ENCODE data around the gene MRM2.

Gene MRM2

GRCh38 chr7:2245883-2246675 lies 4.1 kb upstream of the MRM2 start:
- DNase-seq, result no peak

DNA sequence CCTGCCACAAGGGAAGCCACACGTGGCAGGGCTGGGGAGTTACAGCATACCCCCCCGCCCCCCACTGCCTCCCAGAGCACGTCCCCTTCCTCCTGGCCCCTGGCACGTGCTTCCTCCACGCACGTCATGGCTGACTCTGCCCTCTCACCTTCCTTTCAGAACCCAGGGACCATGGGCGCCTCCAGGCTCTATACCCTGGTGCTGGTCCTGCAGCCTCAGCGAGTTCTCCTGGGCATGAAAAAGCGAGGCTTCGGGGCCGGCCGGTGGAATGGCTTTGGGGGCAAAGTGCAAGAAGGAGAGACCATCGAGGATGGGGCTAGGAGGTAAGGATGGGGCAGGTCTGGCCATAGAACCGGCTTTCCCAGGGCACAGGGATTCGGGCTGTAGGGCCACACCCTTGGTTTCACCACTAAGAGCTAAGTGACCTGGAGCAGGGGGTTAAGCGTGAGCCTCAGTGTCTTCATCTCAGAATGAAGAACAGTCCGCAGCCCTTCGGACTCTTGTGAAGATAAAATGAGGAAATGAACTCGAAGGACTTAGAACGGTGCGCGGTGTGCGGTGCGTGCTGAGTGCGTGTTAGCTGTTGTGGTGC lies 2.5 kb upstream of the MRM2 start:
- DNase-seq, result no peak

GRCh38 chr7:2243458-2243857 lies 1.5 kb upstream of the MRM2 start:
- DNase-seq, result no peak

DNA sequence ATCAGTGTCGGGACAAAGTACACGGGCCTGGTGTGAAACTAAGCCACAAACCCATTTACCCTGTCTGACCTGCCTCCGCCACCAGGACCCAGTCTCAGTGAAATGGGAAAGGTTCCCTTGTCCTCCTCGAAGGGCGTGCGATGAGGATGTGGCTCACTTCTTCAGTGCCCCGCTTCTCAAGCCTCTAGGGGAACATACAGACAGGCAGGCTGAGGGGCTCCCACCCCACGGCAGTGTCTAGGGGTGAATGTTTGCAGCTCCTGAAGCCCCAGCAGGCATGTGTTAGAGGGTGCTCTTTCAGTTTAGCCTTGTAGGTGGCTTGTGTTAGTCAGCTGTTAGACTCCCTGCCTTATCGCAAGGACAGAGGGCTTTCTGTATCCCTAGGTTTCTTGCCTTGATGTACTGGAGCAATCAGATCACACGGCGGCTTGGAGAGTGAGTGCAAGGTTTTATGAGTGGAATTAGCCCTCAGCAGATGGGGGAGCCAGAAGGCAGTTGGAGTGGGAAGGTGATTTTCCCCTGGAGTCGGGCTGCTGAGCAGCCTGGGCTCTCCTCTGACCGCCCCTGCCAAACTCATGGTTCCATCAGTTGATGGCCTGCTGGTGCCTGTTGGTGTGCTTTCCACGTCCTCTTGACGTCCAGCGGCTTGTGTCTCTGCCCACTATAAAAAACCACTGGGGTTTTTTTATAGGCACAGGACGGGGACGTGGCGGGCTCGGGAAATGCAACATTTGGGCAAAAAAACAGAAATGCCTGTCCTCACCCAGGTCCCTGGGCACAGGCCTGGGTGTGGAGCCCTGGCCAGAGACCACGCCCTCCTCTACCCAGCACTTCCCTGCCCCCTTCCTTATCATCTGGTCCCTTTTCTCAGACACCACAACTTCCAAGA lies 780 bp upstream of the MRM2 start:
- peak; percentile 16 to 48 for DNase-seq

DNA sequence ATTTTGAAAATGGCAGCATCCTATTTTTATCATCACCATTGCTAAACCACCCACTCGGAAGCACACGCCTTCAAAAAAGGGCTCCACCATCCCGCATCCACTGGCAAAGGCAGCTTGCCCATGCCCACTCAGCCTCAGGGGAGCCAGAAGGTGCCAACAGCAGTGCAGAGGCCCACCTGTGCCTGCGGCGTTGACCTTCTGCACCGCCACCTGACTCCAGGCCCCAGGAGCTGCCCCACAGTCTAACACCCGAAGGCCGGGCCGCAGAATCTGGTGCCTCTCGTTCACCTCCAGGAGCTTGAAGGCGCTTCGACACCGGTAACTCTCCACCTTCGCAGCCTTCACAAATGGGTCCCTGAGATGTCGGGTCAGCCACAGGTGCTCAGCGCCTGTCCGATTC lies 2.8 kb downstream of the MRM2 start:
- DNase-seq, result no peak

GRCh38 chr7:2237109-2237602 lies 4.8 kb downstream of the MRM2 start:
- no peak for DNase-seq

- no peak for DNase-seq
Measured at GRCh38 chr7:2233926-2234325, 8.1 kb downstream of the MRM2 start.

GRCh38 chr7:2232766-2233520 lies 9.1 kb downstream of the MRM2 start, which contains the start of gene MAD1L1:
TSS of gene MAD1L1 (minus strand) at chr7:2232945. CDS start at chr7:2230133, 2,812 bp downstream.
- peak; percentile 96 to 97 for DNase-seq

GRCh38 chr7:2231992-2232765 lies 9.8 kb downstream of the MRM2 start:
- DNase-seq, result no peak

DNA sequence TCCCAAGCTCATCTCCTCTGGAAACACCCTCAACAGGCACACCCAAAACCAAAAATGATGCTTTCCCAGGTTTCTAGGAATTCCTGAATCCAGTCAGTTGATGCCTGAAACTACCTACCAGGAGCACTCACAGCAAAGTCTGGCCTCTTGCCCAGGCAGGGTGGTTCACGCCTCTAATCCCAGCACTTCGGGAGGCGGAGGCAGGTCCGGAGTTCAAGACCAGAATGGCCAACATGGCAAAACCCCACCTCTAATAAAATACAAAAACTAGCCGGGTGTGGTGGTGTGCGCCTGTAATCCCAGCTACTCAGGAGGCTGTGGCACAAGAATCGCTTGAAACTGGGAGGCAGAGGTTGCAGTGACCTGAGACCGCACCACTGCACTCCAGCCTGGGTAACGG lies 11.1 kb downstream of the MRM2 start:
- DNase-seq, result no peak

DNA sequence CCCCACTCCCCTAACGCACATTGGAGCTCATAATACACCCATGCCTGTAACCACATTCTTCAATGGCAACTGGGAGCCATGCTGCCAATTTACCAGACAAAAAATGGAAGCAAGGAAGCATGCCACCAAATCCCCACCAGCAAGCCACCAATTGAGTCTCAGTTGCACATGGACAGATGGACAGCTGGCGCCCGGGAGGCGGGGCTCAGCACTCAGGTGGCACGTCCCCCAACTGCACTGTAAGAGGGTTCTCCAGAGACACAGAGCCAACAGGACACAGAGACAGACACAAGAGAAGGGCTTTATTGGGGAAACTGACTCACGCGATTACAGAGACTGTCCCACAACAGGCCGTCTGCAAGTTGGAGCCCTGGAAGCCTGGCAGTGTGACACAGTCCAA lies 11.8 kb downstream of the MRM2 start:
- DNase-seq, result no peak

- no peak for DNase-seq
Measured at GRCh38 chr7:2229467-2229866, 12.5 kb downstream of the MRM2 start.

DNA sequence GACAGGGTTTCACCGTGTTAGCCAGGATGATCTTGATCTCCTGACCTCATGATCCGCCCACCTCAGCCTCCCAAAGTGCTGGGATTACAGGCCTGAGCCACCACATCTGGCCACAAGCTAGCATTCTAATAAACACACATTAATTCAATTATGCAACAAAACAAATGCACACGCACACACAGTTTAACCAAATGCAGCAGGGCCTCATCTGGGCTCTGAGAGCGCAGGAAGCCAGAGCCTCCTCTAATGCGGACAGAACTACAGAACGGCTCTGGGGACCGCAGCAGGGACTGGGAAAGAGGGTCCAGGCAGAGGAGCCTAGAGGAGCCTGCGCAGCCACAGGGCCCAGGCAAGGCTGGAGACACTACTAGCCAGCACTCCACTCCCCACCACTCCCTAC lies 13.1 kb downstream of the MRM2 start:
- DNase-seq, result no peak

- DNase-seq, result no peak
Measured at GRCh38 chr7:2227699-2228098, 14.3 kb downstream of the MRM2 start.

GRCh38 chr7:2225830-2226229 lies 16.2 kb downstream of the MRM2 start:
- DNase-seq, result no peak

DNA sequence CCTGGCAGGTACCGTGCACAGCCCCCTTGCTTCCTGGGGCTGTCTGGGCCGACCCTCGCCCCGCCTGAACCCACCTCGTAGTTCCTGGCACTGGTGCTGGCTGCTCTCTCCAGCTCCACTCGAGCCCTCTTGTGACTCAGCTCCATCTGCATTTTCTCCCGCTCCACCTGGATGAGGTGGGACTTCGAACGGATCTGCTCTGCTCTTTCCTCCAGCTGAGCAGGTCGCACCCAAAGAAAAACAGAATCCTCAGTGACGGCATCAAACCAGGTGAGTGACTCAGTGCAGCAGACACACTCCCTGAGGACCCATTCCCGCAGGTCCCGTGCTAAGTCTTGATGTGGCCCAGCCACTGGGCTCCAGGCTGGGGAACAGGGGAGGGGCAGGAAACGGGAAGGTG lies 16.7 kb downstream of the MRM2 start:
- DNase-seq, result no peak

DNA sequence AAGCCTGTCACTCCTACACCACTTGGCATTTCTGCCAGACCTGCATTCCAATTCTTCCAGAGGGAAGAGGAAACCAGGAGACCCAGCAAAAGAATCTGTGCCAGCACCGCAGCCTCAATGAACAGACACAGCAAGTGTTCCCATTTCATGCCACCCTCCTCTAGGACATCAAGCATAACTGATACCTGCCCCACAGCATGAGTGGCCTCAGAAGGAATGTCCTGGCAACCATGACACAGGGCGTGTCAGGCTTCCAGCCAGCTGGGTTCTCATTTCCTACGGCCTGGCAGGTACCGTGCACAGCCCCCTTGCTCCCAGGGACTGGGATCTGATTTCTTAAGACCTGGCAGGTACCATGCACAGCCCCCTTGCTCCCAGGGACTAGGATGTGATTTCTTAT lies 17.1 kb downstream of the MRM2 start:
- no peak for DNase-seq

- DNase-seq, result no peak
Measured at GRCh38 chr7:2224491-2224928, 17.5 kb downstream of the MRM2 start.

DNA sequence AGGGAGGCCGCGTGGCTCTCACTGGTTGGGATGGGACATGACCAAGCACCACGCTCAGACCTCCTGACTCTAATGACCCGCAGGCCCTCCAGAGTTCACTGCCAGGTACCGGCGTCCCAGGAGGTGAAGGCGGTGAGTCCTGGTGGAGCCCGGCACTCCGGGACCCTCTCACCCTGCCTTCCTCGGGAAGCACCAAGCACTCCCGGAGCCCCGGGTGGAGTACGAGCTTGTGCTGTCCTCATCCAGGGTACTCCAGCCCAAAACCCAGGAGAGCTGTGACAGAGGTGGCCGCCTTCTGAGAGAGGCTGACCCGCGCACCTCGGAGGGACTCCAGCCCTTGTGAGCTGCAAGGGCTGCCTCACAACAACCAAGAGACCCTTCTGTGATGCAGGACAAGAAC lies 18.7 kb downstream of the MRM2 start:
- no peak for DNase-seq

DNA sequence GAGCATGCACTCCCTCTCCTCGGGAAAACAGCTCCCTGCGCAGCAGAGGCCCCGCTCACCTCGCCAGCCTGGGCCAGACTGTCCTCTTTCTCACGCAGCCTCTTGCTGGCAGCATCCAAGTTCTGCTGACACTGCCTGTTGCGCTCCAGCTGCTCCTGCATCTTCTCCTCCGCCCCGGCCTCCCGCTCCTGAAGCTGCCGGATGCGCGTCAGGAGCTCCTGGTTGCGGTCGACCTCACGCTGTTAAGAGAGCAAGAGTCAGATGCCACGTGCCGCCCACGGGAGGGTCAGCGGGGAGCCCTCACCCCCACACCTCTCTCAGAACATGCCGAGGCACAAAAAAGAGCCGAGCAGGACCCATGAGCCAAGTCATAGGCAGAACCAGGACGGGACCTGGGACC lies 19.5 kb downstream of the MRM2 start:
- no peak for DNase-seq

DNA sequence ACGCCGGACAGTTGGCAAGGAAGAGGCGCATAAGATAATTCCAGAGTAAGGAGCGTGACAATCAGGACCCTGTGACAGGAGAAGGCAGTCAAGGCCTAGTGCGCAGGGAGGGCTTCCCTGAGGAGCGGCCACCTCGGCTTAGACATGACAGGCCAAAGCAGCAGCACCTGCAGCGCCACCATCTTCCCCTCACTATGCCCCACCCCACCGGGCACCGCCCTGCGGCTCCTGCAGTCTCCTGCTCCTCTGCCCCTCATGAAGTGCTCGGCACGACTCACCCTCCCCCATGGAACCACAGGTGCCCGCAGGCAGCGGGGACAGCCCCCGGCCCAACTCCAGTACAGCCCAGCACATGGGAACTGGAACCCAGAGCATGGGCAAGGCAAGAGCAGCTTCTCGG lies 21.1 kb downstream of the MRM2 start:
- DNase-seq, result no peak

- DNase-seq, result no peak
Measured at GRCh38 chr7:2220506-2220905, 21.5 kb downstream of the MRM2 start.

Data from SHP77 (cell line).